Measurements from ENCODE around the gene DSC1.

DSC1 gene

GRCh38 chr18:31103423-31103822, 59.2 kb downstream of the DSC1 start:
- DNase-seq (ENCODE audit: low spot score): no peak

DNA sequence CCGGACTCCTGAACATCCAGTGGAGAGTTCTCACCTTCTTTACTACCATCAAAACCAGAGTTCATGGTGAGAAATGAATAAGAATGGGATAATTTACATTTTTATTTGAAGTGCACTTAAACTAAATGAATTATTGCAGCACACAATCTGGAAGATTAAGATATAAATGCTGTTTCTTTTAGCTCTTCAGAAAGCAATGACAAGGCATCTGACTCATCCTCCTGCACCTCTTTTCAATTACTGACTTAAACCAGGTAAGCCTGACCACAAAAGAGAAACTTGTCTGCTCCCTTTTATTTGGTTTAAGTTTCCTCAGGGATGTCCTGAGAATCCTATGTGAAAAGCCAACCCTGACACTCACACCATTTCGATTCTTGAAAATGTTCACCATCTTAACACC, 59.7 kb downstream of the DSC1 start:
- DNase-seq (ENCODE audit: low spot score): no peak

- DNase-seq (ENCODE audit: low spot score): no peak
Observed at GRCh38 chr18:31102025-31102684, 60.5 kb downstream of the DSC1 start, which contains the start of gene DSC2. TSS of gene DSC2 (minus strand) at chr18:31102421. CDS start at chr18:31101971, 450 bp downstream.

DNA sequence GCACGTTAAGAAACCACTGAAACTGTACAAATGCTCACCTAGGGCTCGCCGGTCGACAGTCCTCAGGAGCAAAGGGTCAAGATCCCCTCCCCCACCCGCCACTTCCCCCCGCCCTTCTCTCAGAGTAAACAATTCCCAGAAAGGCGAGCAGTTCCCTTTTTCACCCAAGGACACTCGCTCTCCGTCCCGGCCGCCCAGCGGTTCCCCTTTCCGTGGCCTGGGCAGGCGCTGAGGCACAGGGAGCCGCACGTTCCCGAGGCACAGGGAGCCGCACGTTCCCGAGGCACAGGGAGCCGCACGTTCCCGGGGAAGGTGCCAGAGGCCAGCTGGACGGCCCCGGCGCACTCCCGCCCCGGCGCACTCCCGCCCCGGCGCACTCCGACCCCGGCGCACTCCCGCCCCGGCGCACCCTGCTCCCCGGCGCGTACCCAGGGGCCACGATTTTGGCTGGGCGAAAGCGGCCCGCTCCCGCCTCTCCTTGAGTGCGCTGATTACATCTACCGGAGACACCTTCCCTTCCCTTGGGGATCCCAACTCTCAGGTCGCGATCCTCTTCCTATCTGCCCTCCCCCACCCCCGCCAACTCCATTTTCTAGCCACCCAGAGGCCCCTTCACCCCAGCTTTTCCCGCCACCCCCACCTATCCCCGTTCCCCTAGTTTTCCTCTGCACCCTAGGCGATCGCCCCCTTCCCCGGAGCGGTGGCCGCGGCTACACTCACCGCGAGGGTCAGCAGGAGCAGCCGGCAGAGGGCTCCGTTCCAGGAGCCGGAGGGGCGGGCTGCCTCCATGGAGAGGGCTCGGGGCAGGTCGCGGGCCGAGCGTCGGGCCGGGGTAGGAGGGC, 61.3 kb downstream of the DSC1 start:
- no peak for DNase-seq (ENCODE audit: low spot score)

DNA sequence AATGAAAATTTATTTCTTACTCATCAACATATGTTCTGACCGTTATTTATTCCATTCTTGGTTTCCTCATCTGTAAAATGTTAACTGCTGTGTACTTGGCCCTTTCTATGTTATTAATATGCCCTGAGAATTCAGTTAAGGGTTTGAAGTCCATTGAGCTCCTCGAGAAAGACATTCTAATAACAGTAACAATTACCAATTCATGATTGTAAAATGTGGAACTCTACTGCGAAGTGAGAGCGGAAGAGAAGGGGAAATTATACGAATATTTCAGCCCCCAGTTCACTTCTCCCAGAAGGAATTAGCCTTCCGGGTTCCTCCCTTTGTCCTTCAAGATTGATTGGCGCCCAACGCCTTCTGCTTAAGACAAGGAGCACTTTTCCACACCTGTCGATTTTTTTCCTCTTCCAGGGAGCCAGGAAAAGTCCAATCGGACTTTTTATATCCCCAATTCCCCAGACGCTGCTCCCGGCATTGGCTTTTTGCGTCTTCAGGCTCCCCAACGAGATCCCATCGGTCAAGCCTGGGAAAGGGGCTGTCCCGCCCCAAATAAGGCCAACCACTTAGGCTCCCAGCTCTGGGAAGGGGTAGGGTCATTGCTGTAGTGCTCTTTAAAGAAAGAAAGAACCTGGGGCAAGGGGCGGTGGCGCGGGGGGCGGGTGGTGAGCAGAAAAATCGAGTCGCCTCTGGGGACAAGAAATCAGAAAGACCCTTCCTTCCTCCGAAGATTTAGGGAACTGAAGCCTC, 62.0 kb downstream of the DSC1 start:
- DNase-seq (ENCODE audit: low spot score): no peak

DNA sequence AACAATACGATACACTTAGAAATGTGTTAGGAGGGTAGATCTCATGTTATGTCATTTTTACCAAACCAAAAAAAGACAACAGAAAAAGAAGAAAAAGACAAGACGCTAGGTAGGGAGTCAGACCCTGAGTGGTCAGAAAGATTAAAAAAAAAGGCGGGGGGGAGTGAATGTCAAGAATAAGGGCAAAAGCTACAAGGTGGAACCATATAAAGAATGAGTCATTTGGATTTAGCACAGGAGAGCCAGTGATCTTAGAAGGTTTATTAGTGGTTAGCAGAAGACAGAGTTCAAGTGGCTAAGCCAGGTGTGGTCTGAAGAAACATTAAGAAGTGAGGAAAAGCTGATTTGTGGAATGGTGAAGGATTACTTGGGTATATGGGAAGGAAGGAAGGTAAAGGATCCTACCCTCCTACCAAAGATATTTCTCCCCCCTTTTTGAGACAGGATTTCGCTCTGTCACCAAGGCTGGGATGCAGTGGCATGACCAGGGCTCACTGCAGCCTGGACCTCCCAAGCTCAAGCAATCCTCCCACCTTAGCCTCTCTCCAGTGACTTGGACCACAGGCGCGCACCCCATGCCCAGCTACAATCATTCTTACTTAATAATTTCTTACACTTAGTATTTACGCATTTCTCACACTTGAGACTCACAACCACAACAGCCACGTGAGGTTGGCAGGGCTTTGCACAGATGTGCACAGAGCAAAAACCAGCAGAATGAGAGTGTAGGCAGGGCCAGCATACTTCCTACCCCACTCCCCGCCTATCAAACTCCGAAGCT, 63.0 kb downstream of the DSC1 start:
- no peak for DNase-seq (ENCODE audit: low spot score)

GRCh38 chr18:31098878-31099277, 63.8 kb downstream of the DSC1 start:
- no peak for DNase-seq (ENCODE audit: low spot score)

DNA sequence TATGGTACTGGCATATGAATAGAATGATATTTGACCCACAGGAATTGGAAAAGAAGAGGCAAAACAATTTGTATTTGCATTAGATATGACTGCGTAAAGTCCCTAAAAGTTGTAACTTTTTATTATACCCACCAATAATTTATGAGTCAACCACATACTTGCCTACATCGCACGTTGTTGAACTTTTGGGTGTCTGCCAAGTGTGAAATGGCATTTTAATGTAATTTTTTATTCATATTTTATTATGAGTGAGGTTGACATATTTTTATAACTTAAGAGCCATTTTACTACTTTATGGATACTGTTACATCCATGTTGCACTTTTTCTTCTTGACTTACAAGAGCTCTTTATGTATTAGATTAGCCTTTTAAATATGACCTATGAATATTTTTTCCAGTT, 65.0 kb downstream of the DSC1 start:
- no peak for DNase-seq (ENCODE audit: low spot score)

DNA sequence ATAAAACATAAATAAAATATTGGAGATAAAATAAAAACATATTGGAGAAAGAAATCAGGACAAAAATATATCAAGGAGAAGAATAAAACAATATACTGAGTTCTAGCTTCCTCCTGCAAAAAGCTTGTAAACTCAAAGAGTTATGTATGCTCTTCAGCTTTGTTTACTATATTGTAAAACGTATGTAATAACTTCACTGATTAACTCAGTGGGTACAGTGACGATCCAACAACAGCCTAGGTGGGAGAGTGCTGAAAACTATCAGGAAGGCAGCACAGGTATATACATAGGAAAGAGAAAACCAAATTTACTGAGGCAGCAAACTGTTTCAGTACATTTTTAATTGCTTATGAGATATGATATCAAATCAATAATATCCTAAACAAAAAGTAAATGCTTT, 68.8 kb downstream of the DSC1 start:
- no peak for DNase-seq (ENCODE audit: low spot score)

DNA sequence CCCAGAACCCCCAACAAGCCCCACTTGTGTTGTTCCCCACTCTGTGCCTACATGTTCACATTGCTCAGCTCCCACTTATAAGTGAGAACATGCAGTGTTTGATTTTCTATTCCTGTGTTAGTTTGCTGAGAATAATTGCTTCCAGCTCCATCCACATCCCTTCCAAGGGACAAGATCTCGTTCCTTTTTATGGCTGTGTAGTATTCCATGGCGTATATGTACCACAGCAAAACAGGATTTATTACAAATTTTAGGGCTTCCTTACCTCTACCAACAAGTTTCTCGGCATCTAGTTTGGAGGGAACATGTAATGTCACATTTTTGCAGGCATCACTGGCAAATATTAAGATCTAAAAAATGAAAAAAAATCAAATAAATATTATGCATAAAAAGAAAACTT, 69.4 kb downstream of the DSC1 start:
- no peak for DNase-seq (ENCODE audit: low spot score)

DNA sequence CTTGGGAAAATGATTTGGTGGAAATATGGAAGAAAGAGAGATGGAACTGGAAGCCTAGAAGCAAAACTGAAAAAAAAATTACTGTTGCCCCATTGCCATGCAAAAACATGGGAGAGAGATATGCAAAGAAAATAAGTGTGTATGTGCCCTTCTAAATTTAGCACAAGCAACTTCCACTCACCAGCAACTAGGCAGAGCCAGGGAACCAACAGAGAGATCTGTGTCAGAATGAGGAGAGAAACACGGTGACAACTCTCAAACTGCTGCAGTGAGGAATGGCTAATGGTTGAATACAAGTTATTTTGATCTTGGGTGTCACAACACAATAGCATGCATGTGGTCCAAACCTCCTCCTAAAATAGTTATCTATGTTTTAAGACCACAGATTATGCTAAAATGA, 71.3 kb downstream of the DSC1 start:
- no peak for DNase-seq (ENCODE audit: low spot score)

GRCh38 chr18:31088532-31088931, 74.1 kb downstream of the DSC1 start:
- DNase-seq (ENCODE audit: low spot score): no peak

DNA sequence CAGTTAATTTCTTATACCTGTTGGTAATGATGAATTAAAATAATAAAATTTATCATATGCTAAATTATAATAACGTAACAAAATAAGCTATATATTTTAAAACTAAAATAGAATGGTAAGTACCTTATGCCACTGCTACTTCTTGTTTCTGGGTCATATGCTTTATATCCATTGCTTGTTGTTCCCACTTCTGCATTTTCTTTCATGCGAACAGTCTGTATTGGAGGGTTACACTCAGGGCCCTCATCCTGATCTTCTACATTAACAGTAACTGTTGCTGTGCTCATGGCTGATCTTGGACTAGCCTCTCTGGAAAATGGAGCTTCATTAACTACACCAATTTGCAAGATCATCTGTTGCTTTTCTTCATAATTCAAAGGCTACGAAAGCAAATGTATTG, 82.7 kb downstream of the DSC1 start:
- DNase-seq (ENCODE audit: low spot score): no peak
